Common myeloid progenitor, CD34-positive (primary cell): Measurements from ENCODE around the gene OPCML.

Experiments
- CTCF ChIA-PET: fragments of 350-600 bp; sonication (Branson Sonifier 250); formaldehyde crosslinking; loops from one replicate; lab custom pipeline; 2021; ENCODE audit warnings: antibody characterized with exemption; lab: Charles Lee
- POLR2A ChIA-PET: fragments of 350-600 bp; sonication (Branson Sonifier 250); formaldehyde crosslinking; loops from one replicate; lab custom pipeline; 2021; ENCODE audit warnings: antibody characterized with exemption; lab: Charles Lee
- DNase-seq, 3 donors: peaks; one replicate each; pipeline versions ENCODE4 v3.0.0 to v3.0.0-alpha.2; 2013
- H3K27ac ChIP-seq, 2 experiments: 1 replicate in 1 of 2; 2 replicates in 1 of 2; pipeline ENCODE4 v1.7.0; 2013; ENCODE audit warnings: inconsistent platforms in 2 of 2, low read length in 2 of 2, mild to moderate bottlenecking in 2 of 2, low read depth in 1 of 2, moderate library complexity in 1 of 2; ENCODE audit not compliant: severe bottlenecking in 2 of 2, insufficient read depth in 1 of 2, poor library complexity in 1 of 2
- H3K27me3 ChIP-seq, 5 experiments: replicated peaks in 2 of 5; 1 replicate in 3 of 5; 2 replicates in 2 of 5; pipeline versions ENCODE4 v1.6.1 to v1.7.0; 2013; ENCODE audit warnings: low read length in 4 of 5, mild to moderate bottlenecking in 2 of 5, moderate library complexity in 2 of 5, inconsistent platforms in 1 of 5; ENCODE audit not compliant: insufficient read depth in 5 of 5, control insufficient read depth in 4 of 5
- H3K36me3 ChIP-seq, 4 experiments: 1 replicate in 2 of 4; 2 replicates in 2 of 4; pipeline versions ENCODE4 v1.6.1 to v1.7.0; 2013; ENCODE audit warnings: low read length in 3 of 4, control low read depth in 1 of 4, mild to moderate bottlenecking in 1 of 4; ENCODE audit not compliant: control insufficient read depth in 4 of 4, insufficient read depth in 4 of 4
- H3K4me1 ChIP-seq, 4 experiments: 1 replicate in 3 of 4; 2 replicates in 1 of 4; pipeline versions ENCODE4 v1.6.1 to v1.7.1; 2013; ENCODE audit warnings: low read length in 3 of 4, mild to moderate bottlenecking in 3 of 4, control low read depth in 1 of 4, inconsistent platforms in 1 of 4, moderate library complexity in 1 of 4; ENCODE audit not compliant: control insufficient read depth in 4 of 4, insufficient read depth in 4 of 4; ENCODE audit errors: control extremely low read depth in 1 of 4
- H3K4me3 ChIP-seq, 7 experiments: 1 replicate in 4 of 7; 2 replicates in 3 of 7; pipeline versions ENCODE4 v1.5.1 to v1.7.0; 2013; ENCODE audit warnings: mild to moderate bottlenecking in 7 of 7, low read length in 6 of 7, moderate library complexity in 6 of 7, inconsistent platforms in 2 of 7, low read depth in 2 of 7, control low read depth in 1 of 7; ENCODE audit not compliant: insufficient read depth in 4 of 7, control insufficient read depth in 1 of 7; ENCODE audit errors: extremely low read depth in 1 of 7
- H3K9me3 ChIP-seq, 5 experiments: 1 replicate in 4 of 5; 2 replicates in 1 of 5; pipeline versions ENCODE4 v1.6.1 to v1.7.1; 2013; ENCODE audit warnings: low read length in 4 of 5, mild to moderate bottlenecking in 2 of 5, inconsistent platforms in 1 of 5, low read depth in 1 of 5, moderate library complexity in 1 of 5; ENCODE audit not compliant: control insufficient read depth in 4 of 5, insufficient read depth in 2 of 5; ENCODE audit errors: control extremely low read depth in 1 of 5
- WGBS: methylation state at CpG from one replicate; pipeline ENCODE4 v1.1.5; 2013; ENCODE audit not compliant: insufficient coverage; 5-methylcytosine and 5-hydroxymethylcytosine counted together

The OPCML gene

DNA sequence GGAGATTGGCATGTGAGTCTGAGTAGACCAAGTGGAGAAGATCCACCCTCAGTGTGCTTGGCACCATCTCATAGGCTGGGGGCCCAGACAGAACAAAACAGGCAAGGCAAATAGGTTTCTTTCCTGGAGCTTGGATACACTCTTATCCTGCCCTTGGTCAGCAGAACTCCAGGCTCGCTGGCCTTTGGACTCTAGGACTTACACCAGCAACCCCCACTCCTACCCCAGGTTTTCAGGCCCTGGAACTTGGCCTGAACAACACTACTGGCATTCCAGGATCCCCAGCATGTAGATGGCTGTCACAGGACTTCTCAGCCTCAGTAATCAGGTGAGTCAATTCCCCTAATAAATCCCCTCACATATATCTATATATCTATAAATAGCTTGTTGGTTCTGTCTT is 637.7 kb downstream of the OPCML start:
- Histone ChIP-seq H3K27ac (no peak overlapping the region), H3K4me1 (no peaks in the 10 kb centered on the region), H3K9me3 (peaks cover 0 to 1% (median 0%) of the 10 kb centered on the region in 5 experiments), H3K4me3 (no peak overlapping the region), H3K36me3 (no peaks in the 10 kb centered on the region), H3K27me3 (no peaks in the 10 kb centered on the region)
- DNase-seq: no peak
- ChIA-PET CTCF (interaction anchor here (0.9 kb wide), 1 partner anchor 47 kb away, joined by 3 read pairs; no protein-coding TSS in a partner anchor), POLR2A (no interaction called here)
- WGBS: 88% methylated on average over 1 of the region's 1 CpG

- Histone ChIP-seq H3K27ac (no peak overlapping the region), H3K36me3 (no peaks in the 10 kb centered on the region), H3K4me3 (no peak overlapping the region), H3K4me1 (no peaks in the 10 kb centered on the region), H3K9me3 (peaks cover 0 to 1% (median 0%) of the 10 kb centered on the region in 5 experiments), H3K27me3 (peaks cover 0 to 2% (median 0%) of the 10 kb centered on the region in 5 experiments)
- no peak for DNase-seq
- WGBS: 92% methylated on average over 5 of the region's 5 CpGs
- ChIA-PET CTCF (interaction anchor here (1.7 kb wide), 1 partner anchor 11 kb away, joined by 3 read pairs; no protein-coding TSS in a partner anchor), POLR2A (no interaction called here)
Observed at GRCh38 chr11:132892876-132893275, 639.4 kb downstream of the OPCML start.

DNA sequence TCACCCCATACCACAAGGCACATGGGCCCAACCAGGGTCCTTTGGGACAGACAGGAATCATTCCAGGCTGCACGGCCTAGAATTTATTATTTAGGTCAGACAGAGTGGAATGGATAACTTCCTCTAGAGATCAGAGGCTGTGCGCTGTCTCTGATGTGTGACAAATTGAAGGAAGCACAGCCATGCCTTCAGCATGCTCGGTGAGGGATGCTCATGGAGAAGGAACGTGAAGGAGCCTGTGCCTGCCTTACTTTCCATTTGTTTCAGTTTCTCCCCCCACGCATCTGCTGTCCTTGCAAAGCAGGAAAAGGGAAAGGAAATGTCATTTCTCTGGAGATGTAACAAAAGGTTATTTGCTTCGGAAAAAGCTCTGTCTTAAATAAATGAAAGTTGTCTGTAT is 644.1 kb downstream of the OPCML start:
- Histone ChIP-seq H3K9me3 (peaks cover 0 to 1% (median 0%) of the 10 kb centered on the region in 5 experiments), H3K36me3 (no peaks in the 10 kb centered on the region), H3K4me1 (no peaks in the 10 kb centered on the region), H3K27me3 (peaks cover 0 to 2% (median 0%) of the 10 kb centered on the region in 5 experiments), H3K4me3 (no peak overlapping the region), H3K27ac (no peak overlapping the region)
- POLR2A ChIA-PET: no interaction called here
- 66% methylated on average over 4 of the region's 6 CpGs for WGBS
- DNase-seq: no peak
- CTCF ChIA-PET: no interaction called here

DNA sequence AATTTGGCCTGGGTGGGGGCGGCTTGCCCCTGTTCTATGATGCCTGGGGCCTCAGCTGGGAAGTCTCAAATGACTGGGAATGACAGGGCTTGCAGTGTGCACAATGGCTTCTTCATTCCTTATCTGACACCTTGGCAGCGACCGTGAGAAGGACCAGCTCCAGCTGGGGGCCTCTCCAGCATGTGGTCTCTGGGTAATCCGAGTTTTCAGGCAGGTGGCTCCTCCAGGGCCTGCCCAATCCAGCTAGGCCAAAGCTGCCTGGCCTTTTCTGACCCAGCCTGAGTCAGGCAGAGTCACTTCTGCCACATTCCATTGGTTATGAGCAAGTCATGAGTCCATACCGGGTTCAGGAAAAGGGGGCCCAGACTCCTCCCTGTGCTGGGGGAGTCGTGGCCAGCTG is 646.0 kb downstream of the OPCML start:
- ChIA-PET CTCF (no interaction called here), POLR2A (no interaction called here)
- Histone ChIP-seq H3K27ac (no peak overlapping the region), H3K9me3 (peaks cover 0 to 1% (median 0%) of the 10 kb centered on the region in 5 experiments), H3K36me3 (no peaks in the 10 kb centered on the region), H3K27me3 (peaks cover 0 to 2% (median 0%) of the 10 kb centered on the region in 5 experiments), H3K4me3 (no peak overlapping the region), H3K4me1 (no peaks in the 10 kb centered on the region)
- no peak for DNase-seq
- 80% methylated on average over 6 of the region's 6 CpGs for WGBS

GRCh38 chr11:132883241-132883640 is 649.1 kb downstream of the OPCML start:
- Histone ChIP-seq H3K4me1 (no peaks in the 10 kb centered on the region), H3K36me3 (no peaks in the 10 kb centered on the region), H3K27ac (no peak overlapping the region), H3K4me3 (no peak overlapping the region), H3K27me3 (no peaks in the 10 kb centered on the region), H3K9me3 (no peaks in the 10 kb centered on the region)
- ChIA-PET CTCF (no interaction called here), POLR2A (no interaction called here)
- DNase-seq: no peak
- 60% methylated on average over 1 of the region's 3 CpGs for WGBS

- no peak overlapping the region for H3K27ac ChIP-seq
- no CpG with 5 or more reads among the region's 3 CpGs for WGBS
- ChIA-PET POLR2A (no interaction called here), CTCF (no interaction called here)
- no peaks in the 10 kb centered on the region for H3K36me3 ChIP-seq
- H3K4me3 ChIP-seq: no peak overlapping the region
- no peaks in the 10 kb centered on the region for H3K9me3 ChIP-seq
- H3K4me1 ChIP-seq: no peaks in the 10 kb centered on the region
- DNase-seq: no peak
- no peaks in the 10 kb centered on the region for H3K27me3 ChIP-seq
Observed at GRCh38 chr11:132881622-132882021, 650.7 kb downstream of the OPCML start.

DNA sequence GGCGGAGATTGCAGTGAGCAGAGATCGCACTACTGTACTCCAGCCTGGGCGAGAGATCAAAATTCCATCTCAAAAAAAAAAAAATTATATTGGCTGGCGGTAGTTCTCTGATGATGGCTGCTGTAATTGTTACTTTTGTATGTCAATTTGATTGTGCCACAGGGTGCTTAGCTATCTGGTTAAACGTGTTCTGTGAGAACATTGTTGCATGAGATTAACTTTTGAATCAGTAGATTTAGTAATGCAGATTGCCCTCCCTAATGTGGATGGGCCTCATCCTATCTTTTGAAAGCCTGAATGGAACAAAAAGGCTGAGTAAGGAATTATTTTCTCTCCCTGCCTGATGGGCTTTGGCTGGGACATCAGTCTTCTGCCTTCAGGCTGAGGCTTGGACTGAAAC is 654.2 kb downstream of the OPCML start:
- 87% methylated on average over 4 of the region's 5 CpGs for WGBS
- no peaks in the 10 kb centered on the region for H3K9me3 ChIP-seq
- no peaks in the 10 kb centered on the region for H3K36me3 ChIP-seq
- CTCF ChIA-PET: no interaction called here
- no peaks in the 10 kb centered on the region for H3K27me3 ChIP-seq
- POLR2A ChIA-PET: no interaction called here
- no peak for DNase-seq
- H3K4me1 ChIP-seq: no peaks in the 10 kb centered on the region
- no peak overlapping the region for H3K4me3 ChIP-seq
- H3K27ac ChIP-seq: no peak overlapping the region
